Cerebellar cortex (tissue), 1 donor: ENCODE data around the gene CAPN8.
"Not testable (repeated sequence)": the region's sequence is repeated elsewhere in the genome, so short reads cannot be mapped to it uniquely, and the experiment has no call there.

Source experiments
- DNase-seq: peaks from one replicate; pipeline ENCODE4 v3.0.0-alpha.2; 2015; ENCODE audit warnings: low spot score

Gene CAPN8

DNA sequence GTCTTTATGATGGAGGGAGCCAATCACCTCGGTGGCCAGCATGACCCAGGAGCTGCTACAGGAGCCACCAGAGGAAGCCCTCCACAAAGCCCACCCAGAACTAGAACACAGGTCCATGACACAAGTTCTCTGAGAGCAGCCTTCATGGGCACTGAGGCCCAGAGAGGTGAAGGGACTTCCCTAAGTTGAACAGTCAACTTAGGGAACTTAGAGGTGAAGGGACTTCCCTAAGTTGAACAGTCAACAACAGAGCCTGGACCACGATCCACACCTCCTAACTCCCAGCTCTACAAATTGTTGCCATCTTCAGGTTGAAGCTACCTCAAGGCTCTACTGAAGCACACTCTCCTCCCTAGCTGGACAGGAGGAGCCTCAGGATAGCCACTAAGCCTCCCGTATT is 139.5 kb downstream of the CAPN8 start:
- no peak for DNase-seq

DNA sequence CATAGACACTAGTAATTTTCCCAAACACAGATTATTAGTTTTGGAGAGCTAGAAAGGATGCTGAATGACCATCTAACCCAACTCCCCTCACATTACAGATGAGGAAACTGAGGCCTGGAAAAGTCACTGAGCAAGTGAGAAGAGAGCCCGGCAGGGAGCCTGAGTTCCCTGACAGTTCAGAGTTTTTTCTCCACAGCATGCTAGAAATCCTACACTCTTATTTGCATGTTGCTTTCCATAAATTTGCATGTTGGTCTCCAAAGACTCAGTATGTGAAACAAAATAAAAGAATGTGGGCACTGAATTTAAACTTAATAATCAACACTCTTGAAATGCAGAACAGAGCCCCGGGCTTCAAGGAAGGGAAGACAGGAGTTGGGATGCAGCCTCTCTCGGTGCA is 140.0 kb downstream of the CAPN8 start:
- DNase-seq = no peak

DNA sequence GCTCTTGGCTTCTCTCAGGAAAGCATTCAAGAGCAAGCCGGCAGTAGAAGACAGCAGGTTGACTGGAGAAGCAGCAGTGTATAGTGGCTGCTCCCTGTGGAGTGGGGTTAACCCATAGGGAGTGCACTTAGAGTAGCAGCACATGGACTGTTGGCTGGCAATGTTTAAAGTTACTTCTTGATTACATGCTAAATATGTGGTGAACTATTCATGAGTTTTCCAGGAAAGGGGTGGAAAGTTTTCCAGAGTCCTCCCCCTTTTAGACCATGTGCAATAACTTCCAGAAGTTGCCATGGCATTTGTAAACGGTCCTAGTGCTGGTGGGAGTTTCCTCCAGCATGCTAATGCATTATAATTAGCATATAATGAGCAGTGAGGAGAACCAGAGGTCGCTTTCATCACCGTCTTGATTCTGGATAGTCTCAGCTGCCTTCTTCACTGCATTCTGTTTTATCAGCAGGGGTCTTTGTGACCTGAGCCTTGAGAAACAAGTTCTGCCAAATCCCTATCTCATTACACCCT is 140.5 kb downstream of the CAPN8 start:
- no peak for DNase-seq

GRCh38 chr1:223521150-223521549 is 144.4 kb downstream of the CAPN8 start:
- no peak for DNase-seq

DNA sequence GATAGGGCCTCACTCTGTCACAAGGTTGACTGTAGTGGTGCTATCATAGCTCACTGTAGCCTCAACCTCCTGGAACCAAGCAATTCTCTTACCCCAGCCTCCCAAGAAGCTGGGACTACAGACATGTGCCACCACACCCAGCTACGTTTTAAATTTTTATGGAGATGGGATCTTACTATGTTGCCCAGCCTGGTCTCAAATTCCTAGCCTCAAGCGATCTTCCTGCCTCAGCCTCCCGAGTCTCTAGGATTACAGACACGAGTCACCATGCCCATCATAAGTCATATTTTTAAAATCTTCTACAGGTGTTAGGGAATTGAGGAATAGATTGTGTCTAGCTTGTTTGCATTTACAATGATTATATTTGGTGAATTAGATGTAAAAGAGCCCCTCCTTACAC is 145.3 kb downstream of the CAPN8 start:
- DNase-seq = no peak

DNA sequence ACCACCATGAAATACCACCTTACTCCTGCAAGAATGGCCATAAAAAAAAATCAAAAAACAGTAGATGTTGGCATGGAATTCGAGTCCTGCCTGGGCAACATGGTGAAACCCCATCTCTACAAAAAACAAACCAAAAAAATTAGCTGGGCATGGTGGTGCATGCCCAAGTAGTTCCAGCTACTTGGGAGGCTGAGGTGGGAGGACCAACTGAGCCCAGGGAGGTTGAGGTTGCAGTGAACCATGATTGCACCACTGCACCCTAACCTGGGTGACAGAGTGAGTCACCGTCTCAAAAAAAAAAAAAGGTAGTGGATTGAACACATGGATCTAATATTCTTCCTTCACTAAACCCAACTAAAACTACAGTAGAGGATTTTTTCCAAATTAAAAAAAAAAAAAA is 146.4 kb downstream of the CAPN8 start:
- no peak for DNase-seq

DNA sequence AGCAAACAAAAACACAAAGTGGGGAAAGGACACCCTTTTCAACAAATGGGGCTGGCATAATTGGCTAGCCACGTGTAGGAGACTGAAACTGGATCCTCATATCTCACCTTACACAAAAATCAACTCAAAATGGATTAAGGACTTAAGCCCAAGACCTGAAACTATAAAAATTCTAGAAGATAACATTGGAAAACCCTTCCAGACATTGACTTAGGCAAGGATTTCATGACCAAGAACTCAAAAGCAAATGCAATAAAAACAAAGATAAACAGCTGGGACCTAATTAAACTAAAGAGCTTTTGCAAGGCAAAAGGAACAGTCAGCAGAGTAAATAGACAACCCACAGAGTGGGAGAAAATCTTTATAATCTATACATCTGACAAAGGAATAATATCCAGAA is 146.9 kb downstream of the CAPN8 start:
- DNase-seq = not testable (repeated sequence)

DNA sequence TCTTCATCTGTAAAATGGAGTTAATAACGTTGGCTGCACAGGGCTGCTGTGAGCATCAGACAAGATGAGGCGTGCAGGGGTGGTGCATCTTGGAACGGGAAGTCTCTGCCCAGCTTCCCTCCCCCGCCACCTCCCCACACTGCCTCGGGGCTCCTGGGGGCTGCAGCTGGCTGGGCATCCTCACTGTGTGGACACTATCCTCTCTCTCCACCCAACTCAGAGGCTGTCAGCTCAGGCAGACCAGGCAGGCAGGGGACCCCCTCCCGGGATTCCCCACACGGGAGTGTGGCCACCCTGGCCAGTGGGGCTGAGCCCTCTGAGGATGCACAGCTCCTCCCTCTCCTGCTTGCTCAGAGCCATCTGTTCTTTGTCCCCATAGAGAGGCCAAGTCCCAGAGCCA is 149.6 kb downstream of the CAPN8 start:
- no peak for DNase-seq

GRCh38 chr1:223515421-223515820 is 150.1 kb downstream of the CAPN8 start:
- no peak for DNase-seq

- DNase-seq = no peak
Observed at GRCh38 chr1:223514644-223515043, 150.9 kb downstream of the CAPN8 start.

DNA sequence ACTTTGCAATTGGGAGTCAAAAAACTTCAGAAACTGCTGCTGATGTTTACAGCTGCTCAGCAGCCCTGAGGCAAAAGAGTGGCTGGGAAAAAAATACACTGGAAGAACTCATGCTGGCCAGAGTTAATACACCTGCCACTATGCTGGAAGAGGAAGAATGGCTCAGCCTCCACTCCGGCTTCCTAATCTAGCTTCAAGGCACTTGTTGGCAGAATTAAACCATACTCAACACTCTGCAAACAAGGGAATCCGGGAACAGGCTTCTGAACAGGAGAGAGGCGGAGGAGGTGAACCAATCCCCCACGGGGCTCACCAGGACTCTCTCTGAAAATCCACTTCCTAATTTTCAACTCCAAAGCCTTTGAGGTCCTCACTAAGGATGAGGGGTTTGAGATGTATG is 152.2 kb downstream of the CAPN8 start:
- DNase-seq = no peak

- no peak for DNase-seq
Observed at GRCh38 chr1:223512057-223512456, 153.4 kb downstream of the CAPN8 start.

DNA sequence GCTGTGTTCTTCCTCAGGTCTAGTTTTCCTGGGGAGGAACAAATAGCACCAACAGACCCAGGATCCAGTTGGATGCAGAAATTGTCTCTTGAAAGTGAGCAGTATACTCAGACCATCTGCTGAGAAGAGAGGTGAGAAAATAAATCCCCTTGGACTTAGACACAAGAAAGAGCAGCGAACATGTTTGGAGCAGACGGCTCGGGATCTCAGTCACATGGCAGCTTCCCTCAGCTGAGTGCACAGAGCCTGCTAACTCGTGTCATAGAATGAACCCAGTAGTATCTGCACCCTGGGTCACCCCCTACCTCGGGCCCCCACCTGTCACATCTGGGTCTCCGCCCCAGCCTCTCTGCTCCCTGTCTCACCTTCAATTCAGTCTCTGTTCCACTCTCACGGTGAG is 156.7 kb downstream of the CAPN8 start:
- no peak for DNase-seq

GRCh38 chr1:223504741-223505140 is 160.8 kb downstream of the CAPN8 start:
- DNase-seq = no peak

- DNase-seq = no peak
Observed at GRCh38 chr1:223503348-223503747, 162.2 kb downstream of the CAPN8 start.

GRCh38 chr1:223500560-223501425 is 164.7 kb downstream of the CAPN8 start:
- DNase-seq = no peak

DNA sequence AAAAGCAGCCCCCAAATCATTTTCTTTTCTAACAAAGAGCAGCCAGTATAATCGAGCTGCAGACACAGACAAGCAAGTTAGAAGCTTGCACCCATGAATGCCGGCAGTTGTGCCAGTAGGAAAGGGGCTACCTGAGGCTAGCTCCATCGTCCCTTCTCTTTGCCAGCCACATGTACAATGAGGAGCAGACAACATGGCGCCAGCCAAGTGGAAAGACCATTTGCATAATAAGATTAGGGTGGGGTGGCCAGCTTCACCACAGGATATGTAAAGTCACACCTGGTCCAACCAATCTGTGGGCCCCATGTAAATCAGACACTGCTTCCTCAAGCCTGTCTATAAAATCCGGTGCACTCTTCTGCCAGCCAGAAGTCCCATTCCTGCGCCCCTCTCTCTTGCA is 168.6 kb downstream of the CAPN8 start:
- no peak for DNase-seq

DNA sequence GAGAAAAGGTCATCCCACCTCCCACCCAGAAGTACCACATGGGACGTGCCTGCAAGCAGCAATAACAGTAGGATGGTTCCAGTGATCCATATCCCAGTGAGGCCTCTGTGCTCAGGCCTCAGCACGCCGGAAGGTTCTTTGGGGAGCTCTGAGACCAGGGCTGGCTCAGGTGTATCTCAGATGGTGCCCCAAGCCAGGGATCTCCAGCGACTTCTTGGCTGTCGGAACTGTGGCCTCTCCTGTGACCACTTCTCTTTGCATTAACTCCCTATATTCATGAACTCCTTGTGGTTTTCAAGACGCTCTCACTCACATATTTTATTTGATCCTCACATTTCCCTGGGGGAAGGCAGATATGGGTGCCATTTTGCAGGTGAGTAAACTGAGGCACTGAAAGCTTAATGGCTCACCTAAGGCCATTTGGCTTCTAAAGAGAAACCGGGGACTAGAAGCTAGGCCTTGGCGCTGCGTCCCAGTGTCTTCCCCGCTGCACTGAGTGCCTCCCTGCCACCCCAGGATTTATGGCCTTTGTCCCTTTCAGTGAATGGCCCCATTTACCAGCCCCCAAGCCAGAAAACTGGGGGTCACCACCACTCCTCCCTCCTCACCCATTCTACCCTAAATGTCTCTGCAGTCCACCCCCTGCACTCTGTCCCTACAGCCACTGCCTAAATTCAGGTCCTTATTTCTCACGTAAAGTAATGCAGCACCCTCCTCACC is 170.4 kb downstream of the CAPN8 start:
- DNase-seq = no peak

- no peak for DNase-seq
Observed at GRCh38 chr1:223492044-223492443, 173.5 kb downstream of the CAPN8 start.
